T-helper 22 cell (primary cell): ENCODE results near the gene NIT1.

Source experiments
- DNase-seq: peaks from one replicate; pipeline ENCODE4 v3.0.0-alpha.2; 2020; ENCODE audit warnings: low read depth

Gene NIT1

GRCh38 chr1:161153682-161154337 lies 35.9 kb downstream of the NIT1 start, which contains the start of gene UFC1:
TSS of gene UFC1 (plus strand) at chr1:161153978. CDS start at chr1:161153998, 20 bp downstream.
- DNase-seq: peak; percentile 78

- DNase-seq: no peak
These were observed 40.0 kb downstream of the NIT1 start for GRCh38 chr1:161157867-161158266.

- DNase-seq: no peak
These were observed 40.6 kb downstream of the NIT1 start for GRCh38 chr1:161158316-161159010.

GRCh38 chr1:161159087-161159912 lies 41.4 kb downstream of the NIT1 start, which contains the start of gene USP21:
TSS of gene USP21 (plus strand) at chr1:161159500. CDS start at chr1:161160641, 1,141 bp downstream.
- peak; percentile 84 for DNase-seq

- no peak for DNase-seq
These were observed 42.0 kb downstream of the NIT1 start for GRCh38 chr1:161159913-161160243.

DNA sequence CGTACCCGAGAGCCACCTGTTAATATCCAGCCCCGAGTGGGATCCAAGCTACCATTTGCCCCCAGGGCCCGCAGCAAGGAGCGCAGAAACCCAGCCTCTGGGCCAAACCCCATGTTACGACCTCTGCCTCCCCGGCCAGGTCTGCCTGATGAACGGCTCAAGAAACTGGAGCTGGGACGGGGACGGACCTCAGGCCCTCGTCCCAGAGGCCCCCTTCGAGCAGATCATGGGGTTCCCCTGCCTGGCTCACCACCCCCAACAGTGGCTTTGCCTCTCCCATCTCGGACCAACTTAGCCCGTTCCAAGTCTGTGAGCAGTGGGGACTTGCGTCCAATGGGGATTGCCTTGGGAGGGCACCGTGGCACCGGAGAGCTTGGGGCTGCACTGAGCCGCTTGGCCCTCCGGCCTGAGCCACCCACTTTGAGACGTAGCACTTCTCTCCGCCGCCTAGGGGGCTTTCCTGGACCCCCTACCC lies 42.8 kb downstream of the NIT1 start:
- no peak for DNase-seq

DNA sequence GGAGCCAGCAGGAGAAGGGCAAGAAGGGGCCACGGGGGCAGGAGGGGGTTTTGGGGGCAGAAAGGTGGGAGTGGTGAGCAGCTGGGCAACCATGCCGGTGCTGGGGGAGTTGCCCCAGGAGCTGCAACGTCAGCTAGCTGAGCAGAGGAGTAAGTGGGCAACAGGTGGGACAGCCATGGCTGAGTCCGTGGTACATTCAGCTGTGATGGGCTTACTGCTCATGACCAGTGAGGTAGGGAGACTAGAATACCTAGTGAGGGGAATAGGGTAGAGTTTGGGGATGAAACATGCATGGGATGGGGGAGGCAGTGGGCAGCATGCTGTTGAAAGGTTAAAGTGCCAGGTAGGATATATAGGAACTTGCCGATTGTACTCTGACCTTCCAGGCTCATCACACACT lies 43.7 kb downstream of the NIT1 start:
- no peak for DNase-seq

GRCh38 chr1:161162052-161162451 lies 44.1 kb downstream of the NIT1 start:
- no peak for DNase-seq

DNA sequence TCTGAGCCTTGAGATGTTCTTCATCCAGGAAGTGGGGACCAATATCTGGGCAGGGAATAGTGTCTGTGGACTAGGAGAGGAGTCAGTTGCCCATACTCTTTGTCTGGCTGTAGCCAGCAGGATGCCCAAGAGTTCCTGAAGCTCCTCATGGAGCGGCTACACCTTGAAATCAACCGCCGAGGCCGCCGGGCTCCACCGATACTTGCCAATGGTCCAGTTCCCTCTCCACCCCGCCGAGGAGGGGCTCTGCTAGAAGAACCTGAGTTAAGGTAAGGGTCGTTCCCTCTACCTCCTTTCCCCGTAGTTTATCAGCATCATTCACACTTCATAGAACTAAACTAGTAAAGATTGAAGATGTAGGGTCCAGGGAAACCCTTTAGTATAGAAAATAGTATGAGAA lies 44.9 kb downstream of the NIT1 start:
- no peak for DNase-seq

DNA sequence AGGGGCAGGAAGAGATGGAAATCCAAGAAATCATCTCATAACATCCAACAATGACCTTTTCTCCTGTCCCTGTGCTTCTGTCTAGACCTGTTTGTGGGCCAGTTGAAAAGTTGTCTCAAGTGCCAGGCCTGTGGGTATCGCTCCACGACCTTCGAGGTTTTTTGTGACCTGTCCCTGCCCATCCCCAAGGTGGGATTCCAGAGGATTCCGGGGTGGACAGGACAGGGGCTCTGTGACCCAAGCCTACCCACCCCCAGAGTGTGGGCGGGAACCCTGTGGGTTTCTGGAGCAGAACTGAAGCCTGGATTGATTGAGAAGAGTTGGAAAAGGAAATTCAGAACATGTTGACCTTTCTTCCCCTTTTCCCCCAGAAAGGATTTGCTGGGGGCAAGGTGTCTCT lies 45.9 kb downstream of the NIT1 start:
- no peak for DNase-seq

DNA sequence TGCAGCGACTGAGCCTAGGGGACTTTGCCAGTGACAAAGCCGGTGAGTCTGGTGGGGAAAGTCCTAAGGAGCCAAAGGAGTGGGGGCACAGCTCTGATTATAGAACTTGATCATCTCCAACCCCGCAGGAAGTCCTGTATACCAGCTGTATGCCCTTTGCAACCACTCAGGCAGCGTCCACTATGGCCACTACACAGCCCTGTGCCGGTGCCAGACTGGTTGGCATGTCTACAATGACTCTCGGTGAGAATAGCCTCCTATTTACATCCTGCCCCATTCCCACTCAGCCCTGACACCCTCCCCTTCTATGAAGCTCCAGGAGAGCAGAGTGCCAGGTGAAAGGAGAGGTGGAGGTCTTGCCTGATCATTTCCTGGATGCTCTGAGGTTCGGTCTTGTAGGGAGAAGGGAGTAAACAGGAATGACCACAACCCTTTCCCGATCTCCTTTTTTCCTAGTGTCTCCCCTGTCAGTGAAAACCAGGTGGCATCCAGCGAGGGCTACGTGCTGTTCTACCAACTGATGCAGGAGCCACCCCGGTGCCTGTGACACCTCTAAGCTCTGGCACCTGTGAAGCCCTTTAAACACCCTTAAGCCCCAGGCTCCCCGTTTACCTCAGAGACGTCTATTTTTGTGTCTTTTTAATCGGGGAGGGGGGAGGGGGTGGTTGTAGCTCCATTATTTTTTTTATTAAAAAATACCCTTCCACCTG lies 47.2 kb downstream of the NIT1 start:
- no peak for DNase-seq

- DNase-seq: peak; percentile 92
These were observed 48.1 kb downstream of the NIT1 start, which contains the start of gene PPOX for GRCh38 chr1:161165742-161166668. TSS of gene PPOX (plus strand) at chr1:161166426. CDS start at chr1:161166848, 422 bp downstream.

GRCh38 chr1:161166669-161167548 lies 49.0 kb downstream of the NIT1 start:
- DNase-seq: no peak

GRCh38 chr1:161168906-161169305 lies 51.0 kb downstream of the NIT1 start:
- no peak for DNase-seq
